Stimulated activated naive CD4-positive, alpha-beta T cell treated with Interleukin-2 at 50 U/mL for 16 hours (primary cell): ENCODE measurements around the gene GBE1.

Experiments used
- DNase-seq: peaks from one replicate; lab custom pipeline; 2025; lab: John Stamatoyannopoulos, UW

Gene GBE1

DNA sequence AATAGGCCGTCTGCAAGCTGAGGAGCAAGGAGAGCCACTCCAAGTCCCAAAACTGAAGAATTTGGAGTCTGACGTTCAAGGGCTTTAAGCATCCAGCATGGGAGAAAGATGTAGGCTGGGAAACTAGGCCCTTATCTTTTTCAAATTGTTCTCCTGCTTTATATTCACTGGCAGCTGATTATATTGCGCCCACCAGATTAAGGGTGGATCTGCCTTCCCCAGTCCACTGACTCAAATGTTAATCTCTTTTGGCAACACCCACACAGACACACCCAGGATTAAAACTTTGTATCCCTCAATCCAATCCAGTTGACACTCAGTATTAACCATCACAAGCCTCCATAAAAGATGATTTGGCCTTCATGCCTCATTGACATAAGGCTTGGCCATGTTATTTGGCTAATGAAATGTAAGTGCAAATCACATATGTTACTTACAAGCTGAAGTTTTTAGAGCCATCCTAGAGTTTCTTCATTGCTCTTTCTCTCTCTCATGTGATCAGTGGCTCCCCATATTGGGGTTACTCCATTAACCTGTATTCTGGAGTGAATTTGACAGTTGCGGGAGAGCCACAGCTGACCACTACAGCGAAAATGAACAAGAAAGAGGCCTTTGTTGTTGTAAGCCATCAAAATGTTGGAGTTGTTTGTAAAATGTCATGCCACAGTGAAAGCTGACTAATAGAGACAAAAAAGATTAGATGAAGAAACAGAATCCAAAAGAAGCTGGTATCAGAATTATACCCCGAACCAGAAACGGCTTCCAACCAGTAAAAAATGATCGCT, 61.7 kb downstream of the GBE1 start:
- no peak for DNase-seq

DNA sequence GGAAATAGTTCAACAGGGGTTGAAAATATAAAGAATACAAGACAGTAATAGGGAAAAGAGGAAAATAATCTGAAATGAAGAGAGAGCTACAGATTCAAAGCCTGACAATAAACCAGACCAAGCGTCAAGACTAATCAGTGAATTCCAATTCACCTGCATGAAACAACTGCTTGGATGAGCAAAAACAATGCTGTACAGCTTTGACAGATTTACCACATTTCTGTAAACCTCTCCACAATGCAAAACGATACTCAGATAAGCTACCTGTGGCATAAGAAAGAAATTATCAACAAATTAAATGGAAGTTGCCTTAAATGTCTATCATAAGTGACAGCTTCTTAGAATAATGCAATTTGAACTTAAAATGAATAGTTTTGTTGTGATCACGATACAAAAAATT, 65.4 kb downstream of the GBE1 start:
- no peak for DNase-seq

DNA sequence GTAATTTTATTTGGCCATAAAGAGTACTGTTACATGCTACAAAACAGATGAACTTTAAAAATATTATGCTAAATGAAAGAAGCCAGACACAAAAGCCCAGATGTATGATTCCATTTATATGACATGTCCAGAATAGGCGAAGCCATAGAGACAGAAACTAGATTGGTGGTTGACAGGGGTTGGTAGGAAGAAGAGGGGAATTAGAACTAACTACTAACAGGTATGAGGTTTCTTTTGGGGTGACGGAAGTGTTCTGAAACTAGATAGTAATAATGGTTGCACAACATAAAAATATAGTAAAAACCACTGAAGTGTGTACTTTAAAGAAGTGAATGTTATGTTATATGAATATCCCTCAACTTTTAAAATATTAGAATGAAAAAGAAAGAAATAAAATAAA, 66.1 kb downstream of the GBE1 start:
- DNase-seq = no peak

DNA sequence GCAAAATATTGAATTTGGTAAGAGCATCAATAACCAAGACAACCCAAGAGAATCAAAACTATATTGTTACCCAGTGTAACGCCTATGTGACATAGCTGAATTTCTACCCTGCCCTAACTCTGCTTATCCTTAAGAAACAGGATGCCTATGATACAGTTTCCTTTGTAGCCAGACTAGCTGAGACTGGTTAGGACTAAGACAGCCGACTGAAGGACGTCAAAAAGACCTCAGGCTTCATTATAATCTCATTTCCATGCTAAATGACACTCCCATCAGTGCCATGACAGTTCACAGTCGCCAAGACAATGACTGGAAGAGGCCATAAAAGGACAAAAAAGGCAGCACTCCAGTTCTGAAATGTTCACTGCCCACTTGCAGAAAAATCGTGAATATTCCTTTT, 66.8 kb downstream of the GBE1 start:
- no peak for DNase-seq

DNA sequence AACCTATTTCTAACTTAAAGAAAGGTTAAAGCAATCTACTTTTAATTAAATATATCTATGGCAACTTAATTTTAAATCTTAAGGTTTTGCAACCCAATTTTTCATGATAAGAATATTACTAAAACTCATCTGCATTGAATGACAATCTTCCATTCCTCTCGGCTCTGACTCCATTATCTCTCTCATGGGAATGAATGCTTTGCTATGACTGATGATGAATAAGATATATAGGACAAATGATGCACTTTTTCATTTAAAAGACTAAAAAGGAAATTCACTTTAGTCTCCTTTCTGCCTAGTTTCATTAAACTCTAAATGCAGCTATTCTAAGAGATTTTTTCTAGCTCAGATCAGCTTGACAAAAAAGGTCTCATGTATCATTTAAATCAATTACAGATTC, 68.7 kb downstream of the GBE1 start:
- no peak for DNase-seq

DNA sequence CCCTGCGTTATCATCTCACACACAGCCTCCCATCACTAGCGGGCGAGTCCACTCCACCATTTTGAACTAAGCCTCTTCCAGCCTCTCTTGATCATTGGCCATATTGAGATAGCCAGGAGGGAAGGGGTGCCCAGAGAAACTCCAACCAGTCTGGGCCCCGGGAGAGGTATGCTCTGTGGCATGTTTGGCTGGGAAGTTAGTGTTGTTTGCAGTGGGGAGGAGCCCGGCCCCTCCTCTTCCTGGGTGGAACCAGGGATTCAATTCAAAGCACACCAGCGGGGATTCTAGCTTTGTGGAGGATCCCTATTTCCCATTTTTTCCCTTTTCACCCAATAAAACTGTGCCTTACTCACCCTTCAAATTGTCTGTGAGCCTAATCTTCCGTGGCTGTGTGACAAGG, 71.8 kb downstream of the GBE1 start:
- no peak for DNase-seq

DNA sequence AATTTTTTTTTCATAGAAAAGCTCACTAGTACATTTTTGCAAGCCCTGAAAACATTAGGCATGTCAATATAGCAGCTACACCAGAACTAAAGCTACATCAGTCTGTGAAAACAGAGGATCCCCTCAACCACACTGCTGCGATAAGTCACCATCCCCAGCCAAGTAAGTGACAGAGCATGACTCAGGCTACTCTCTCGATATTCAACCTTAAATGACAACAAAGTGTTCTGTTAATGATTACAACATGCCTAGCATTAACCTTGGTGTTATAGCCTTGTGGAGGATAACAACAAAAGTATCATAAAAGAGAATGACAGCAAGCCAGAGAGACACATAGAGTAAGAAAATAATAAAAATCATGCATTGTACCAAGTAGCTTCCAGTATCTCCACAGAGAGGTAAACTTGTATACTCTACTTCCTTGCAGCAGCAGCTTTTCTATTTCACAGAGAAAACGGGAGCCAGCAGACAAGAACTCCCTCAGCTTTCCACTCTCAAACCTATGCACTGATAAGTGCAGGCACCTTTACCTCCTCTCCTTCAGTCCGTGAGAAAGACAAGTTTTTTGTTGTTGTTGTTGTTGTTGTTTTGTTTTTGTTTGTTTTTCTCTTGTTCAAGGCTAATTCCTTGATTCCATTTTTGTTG, 76.6 kb downstream of the GBE1 start:
- DNase-seq = no peak

DNA sequence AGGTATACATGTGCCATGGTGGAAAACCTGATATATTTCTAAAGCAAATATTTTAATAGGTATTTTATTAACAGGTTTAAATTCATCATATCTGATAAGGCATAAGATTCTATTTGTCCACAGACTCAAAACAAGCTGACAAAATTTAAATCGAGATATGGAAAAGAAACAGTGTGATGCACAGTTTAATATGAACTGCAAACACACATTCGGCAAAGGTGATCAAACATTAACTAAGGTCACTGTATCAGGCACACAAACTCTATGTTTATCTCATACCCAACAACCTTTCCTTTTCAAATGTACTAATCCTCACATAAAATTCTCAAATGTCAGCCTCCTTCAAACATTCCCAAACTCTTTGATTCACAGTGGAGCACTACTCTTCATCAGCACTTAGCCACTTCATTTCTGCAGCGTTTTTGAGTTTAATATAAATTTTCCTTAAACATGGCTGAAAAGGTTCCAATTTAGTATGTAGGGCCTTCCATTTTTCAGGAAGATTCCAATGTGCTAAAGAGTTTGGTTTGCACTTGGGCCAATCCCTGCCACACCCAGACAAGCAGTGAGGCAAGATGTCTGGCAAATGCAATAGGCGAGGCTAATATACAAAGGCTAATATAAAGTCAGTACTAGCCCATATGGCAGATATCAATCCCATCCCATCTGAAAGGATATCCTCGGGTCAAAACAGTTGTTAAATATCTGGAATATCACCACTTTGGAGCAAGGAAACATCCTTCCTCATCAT, 84.6 kb downstream of the GBE1 start:
- no peak for DNase-seq

DNA sequence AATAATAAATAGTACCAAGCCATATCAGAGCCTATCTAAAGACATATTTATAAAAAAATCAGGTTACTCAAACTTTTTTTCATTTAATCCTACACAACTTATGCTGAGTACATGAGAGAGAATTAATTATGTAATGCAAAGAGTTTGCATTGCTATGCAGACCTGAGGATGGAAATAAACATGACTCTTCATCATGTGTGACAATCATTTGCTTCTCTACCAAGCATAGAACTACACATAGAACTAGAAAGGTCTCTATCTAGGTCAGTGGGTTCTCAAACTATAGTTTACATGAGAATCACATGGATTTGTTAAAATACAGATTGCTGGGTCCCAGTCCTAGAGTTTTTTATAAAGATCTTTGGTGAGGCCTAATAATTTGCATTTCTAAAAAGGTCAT, 86.8 kb downstream of the GBE1 start:
- DNase-seq = no peak

DNA sequence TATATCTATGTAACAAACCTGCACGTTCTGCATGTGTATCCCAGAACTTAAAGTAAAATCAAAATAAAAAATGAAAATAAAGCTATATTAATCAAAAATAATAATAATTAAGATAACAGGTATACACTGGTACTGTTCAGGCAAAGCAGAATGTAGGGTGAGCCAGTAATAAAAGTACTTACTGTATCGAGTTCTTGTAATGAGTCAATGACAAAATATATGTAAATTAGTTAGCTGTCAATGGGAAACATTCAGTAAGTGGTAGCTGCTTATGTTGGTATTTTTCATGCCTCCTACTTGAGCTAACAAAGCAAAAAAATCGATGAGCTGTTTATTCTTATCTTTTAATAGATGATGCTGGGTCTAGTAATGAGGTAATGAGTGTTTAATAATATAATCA, 93.2 kb downstream of the GBE1 start:
- DNase-seq = no peak

DNA sequence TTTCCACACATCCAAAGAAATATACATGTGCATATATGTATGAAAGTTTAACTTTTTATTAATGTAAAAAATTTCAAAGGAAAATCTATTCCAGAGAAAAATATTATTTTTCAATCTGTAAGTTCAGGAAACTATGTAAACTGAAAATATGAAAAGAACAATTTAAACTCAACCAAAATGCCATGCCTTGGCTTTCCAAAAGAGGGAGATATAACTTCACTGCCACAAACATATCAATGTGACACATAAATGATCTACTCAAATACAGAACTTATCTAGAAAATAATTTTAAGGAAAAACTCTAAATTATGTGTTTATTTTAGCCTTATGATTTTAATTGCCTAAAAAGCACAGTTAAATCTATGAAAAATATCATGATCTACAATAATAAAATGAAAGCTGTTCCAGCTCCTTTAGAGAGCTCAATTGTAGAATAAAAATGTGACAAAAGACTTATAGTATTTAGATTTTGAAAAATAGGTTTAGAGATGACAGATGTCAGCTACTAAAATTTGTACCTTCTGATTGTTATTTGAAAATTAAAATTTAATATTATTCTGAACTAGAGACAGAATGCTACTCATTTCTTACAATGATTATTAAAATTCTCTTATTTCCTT, 94.8 kb downstream of the GBE1 start:
- no peak for DNase-seq

DNA sequence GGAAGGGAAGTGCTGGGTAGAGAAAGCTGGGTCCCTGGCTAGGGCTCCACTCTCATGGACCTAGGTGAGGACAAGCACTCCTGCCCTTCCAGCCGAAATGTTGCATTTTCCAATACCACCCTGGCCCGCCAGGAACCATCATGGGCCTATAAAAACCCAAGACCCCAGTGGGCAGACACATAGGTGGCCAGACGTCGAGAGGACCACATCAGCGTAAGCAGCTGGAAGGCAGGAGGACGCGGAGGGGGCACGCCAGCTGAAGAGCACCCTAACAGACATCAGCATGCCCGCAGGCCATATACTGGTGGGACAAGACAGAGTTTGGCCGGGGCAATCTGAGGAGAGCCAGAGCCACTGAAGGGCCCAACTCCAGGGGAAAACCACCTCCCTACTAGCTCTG, 98.3 kb downstream of the GBE1 start:
- DNase-seq = no peak

DNA sequence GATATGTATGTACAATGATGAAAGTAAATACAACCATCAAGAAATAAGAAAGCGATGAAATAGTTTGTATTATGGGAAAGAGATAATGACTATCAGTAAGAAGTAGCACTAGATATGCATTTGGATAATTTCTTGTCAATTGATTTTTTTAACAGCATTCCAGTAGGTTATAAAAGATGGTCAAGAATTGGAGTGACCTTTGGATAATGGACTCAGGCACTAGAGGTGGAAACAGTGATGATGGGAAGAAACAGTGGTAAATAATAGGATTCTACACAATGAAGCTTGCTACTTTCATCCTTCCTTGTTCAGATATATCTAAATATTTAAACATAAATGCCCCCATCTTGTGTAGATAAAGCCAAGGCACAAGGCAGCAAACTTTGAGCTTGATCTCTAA, 101.4 kb downstream of the GBE1 start:
- DNase-seq = no peak

DNA sequence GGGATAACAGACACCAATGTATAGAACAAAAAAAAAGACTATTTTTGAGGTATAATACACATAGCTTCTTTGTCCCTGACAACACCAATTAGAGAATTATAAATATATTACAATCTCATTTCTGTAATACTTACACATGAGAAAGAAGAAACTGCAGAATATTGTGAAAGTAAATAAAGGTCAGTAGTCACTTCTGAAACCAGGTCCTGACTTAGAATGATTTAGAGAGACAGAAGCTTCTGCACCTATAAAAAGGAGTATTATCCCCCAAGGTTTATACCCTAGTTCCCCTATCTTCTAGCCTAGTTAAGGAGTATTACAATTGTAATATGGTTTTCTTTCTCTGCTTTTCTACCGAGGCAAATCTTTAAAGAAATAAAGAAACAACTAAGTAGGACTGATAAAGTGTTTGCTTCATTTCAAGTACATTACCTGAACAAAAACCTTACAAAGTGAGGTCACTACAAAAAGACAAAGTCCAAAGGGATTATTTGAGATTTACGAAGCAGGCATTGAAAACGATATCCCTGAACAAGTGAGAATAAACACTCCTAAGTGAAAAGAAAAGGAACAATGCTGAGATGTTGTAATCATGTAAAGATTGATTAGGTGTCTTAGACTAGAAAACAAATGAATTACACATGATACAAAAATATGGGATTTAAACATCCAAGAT, 103.0 kb downstream of the GBE1 start:
- DNase-seq = no peak

DNA sequence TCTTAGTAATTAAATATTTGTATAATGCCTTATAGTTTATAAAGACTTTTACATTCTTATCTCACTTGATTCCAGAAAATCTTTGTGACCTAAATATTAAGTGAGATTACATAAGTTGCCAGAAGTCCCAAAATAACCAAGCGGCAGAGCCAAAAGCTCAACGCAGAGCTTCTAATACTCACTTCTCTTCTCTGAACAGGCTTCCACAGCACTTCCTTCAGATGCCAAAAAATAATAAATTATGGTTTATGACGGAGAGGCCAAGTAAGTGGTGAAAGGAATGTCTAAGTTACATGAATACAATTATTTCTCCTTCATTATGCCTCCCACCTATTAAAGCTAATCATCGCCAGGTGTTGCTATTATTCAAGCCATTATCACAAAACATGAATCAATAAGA, 110.3 kb downstream of the GBE1 start:
- DNase-seq = no peak

DNA sequence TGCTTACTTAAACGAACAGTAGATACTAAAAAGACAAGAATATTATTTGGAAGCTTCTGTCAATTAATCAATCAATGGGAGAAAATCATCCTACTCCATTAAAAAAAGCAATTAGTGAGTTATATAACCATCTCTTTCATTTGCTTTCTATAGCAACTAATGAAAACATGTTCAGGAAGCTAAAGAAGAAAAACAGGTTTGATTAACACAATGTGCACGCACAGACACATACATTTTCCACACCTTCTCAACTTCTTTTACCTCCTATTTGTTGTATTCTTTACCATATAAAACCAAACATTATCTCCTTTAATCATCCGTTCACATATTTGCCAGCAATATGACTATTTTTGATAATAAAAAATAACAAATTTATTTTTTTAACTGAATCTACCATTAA, 111.3 kb downstream of the GBE1 start:
- DNase-seq = no peak

DNA sequence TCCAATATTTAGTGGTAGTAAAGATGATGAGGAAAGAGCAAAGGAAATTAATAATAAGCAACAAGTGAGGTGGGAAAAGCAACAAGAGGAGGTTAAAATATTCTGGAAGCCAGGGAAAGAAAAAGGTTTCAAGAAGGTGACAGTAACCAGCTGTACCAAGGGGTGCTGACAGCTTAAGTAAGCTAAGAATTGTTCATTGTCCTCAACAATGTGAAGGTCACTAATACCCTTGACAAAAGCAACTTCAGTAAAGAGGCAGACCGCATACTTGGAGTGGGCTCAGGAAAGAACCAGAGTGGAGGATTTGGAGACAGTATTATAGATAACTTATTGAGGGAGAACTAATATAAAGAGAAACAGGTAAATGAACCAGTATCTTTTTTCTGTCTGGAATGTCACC, 116.2 kb downstream of the GBE1 start:
- no peak for DNase-seq

DNA sequence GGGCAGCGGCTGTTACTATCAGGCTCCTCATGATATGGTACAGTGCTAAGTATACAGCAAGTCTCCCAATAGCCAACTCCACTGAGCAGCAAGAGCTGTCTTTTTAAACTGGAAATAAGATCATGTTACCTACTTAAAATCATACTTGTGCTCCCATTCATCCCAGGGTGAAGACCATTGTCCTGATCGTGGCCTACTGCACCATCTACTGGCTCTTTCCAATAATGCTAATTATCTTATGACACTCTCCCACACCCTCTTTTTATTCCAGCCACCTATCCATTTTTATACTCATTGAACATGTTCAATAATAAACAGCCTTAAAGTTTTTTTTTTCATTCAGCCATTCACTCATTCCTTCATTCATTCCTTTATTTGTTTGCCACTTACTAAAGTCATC, 117.7 kb downstream of the GBE1 start:
- no peak for DNase-seq

DNA sequence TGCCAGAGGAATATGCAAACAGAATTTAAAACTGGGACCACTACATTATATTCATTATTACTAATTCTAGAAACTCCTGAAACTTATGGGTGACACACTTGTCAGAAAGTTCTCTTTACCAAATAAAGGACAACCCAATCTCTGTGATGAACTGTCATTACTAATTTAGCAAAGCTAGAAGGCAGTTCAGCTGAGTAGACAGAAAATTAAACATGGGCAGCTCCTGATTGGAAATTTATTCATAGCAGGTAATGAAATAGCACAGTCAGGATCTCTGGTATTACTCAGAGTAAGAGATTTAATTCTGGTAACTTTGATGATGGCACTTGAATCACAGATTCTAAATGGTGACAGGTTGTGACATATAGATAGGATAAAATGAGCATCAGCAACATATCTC, 123.0 kb downstream of the GBE1 start:
- no peak for DNase-seq

DNA sequence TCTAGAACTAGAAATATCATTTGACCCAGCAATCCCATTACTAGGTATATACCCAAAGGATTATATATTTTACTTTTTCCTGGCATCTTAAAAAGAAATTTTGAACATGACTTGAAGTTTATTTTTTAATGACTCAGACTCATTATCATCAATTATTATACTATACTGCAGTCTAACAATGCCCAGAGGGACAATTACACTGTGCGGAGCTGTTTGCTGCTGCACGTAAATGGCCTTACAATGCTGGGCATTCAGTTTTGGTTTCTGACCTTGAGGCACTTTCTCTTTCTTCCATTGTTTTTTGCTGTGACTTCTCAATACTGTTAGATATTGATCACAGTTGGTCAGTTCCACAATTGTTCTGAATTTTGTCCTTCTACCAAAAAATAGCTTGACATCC, 128.8 kb downstream of the GBE1 start:
- DNase-seq = no peak

DNA sequence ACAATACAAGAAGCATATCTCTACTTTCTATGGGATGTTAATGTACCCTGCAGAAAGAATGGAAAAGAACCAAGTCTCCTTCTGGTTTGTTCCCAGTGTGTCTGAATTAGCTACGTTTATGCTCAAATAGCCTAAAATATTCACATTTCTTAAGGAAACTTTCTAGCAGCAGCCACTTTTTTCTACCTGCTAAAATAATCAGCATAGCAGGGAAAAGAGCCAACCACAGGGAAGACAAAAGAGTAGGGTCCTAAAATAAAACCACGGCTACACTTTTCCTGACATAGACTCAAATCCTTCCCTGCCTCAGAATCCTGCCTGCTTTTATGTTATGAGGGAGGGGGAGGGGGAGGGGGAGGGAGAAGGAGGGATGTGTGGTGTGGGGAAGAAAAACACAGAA, 136.7 kb downstream of the GBE1 start:
- no peak for DNase-seq

DNA sequence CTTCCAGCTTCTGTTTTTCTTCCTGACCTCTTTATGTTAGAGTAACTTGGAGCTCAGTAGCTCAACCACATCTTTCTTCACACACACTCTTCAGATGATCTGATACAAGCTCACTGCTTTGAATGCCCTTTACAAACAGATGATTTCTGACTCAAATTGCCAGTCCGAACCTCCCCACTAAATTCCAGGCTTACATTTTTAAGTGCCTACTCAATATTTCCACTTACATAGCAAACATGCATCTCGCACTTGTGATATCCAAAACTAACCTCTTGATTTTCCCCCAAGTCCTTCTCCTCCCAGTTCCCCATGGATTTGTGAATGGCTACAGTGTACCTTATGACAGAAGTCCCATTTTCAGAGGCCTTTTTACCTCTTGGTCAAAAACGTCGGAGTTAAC, 139.1 kb downstream of the GBE1 start:
- no peak for DNase-seq
